NCI-H2171 (cell line): ENCODE data around the gene TSC22D1.
A peak's percentile ranks its signal among the peaks of the same experiment; 100 is the strongest.

Experiments
- DNase-seq: peaks from one replicate; lab custom pipeline; 2025; lab: John Stamatoyannopoulos, UW

The TSC22D1 gene

GRCh38 chr13:44403461-44404056 lies 172.6 kb downstream of the TSC22D1 start:
- DNase-seq = no peak

DNA sequence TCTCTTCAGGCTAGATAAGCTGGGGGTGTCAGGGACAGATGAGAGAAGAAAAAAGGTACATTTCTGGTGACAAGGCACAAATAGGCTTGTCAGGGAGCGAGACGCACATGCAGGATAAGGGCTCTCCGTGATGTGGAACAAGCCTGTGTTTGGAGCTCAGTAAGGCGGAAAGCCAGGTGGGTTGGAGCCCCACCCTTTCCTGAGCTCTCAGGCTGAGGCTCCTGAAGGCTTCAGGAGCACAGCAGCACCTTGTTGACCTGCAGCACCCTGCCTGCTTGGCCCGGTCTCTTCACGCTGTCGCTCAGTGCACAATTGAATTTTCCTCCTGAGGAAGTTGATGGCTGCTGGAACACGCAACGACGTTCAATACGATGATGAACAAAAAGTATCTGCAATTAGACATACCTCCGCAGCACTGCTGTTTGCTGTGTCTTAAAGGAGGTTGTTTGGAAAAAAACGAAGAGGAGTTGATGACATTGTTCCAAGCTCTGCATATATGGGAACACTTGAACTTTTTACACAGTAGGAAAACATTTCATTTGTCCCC lies 173.2 kb downstream of the TSC22D1 start:
- no peak for DNase-seq

- no peak for DNase-seq
These were observed 174.6 kb downstream of the TSC22D1 start for GRCh38 chr13:44401577-44401976.

- no peak for DNase-seq
These were observed 175.4 kb downstream of the TSC22D1 start for GRCh38 chr13:44400736-44401135.

GRCh38 chr13:44399074-44399473 lies 177.1 kb downstream of the TSC22D1 start:
- DNase-seq = peak; percentile 16

GRCh38 chr13:44398606-44399005 lies 177.5 kb downstream of the TSC22D1 start:
- no peak for DNase-seq

GRCh38 chr13:44397766-44398223 lies 178.3 kb downstream of the TSC22D1 start:
- no peak for DNase-seq

DNA sequence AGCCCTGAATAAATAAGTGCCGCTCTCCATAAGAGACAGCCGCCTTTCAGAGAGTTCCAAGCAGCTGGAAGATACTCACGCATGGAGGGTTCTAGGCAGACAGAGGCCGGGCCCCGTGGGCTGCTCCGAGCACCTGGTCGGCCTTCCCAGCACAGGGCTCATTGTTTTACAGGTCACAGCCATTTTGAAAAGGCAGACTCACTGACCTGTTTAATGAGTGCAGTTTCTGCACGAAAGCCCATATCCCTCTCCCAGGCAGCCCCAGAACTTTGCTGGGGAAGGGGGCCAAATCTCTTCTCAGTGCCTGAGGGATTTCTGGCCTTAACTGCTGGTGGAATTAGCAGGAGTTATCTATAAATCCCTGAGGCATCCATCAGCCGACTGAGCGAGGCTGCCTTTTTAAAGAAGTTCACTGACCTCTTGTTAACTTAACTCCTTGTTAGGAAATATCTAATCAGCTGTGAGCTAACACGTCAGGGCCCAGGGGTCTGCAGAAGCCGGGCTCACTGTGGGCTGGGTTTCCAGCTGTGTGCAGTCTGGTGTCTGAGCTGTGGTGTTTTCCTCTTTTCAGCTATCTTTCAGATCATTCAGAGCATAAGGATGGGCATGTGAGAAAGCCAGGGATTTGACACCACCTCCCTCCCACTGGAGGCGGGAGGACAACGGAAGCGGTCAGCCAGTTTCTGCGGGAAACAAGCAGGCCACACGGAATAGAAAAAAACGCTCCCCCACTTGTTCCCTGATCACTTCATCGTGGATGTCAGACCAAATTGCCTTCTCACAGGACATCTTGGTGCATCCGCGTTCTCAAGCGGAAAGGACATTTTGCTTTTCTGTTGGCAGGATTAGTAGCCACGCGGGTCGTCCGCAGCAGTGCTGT lies 179.2 kb downstream of the TSC22D1 start:
- no peak for DNase-seq

- DNase-seq = no peak
These were observed 180.0 kb downstream of the TSC22D1 start for GRCh38 chr13:44395976-44396694.

GRCh38 chr13:44394658-44395057 lies 181.5 kb downstream of the TSC22D1 start:
- no peak for DNase-seq

DNA sequence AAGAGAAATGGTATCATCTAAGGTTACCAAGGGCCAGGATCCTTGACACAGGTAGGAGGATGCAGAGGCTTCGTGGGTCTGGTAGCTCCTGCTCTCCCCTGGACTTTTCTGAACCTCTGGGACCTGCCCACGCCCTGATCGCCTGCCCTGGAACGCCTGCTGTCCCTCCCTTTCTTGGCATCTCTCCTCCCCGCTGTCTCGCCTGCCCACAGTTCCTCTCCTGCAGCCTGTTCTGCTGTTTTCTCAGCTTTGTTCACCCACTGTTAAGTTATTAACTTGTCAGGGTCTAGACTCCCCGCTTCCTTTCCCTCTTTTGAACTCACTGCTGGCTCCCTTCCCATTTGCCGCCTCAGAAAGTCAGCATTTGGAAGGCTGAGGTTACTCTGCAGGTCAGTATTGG lies 182.7 kb downstream of the TSC22D1 start:
- no peak for DNase-seq

GRCh38 chr13:44389876-44390275 lies 186.3 kb downstream of the TSC22D1 start:
- no peak for DNase-seq

DNA sequence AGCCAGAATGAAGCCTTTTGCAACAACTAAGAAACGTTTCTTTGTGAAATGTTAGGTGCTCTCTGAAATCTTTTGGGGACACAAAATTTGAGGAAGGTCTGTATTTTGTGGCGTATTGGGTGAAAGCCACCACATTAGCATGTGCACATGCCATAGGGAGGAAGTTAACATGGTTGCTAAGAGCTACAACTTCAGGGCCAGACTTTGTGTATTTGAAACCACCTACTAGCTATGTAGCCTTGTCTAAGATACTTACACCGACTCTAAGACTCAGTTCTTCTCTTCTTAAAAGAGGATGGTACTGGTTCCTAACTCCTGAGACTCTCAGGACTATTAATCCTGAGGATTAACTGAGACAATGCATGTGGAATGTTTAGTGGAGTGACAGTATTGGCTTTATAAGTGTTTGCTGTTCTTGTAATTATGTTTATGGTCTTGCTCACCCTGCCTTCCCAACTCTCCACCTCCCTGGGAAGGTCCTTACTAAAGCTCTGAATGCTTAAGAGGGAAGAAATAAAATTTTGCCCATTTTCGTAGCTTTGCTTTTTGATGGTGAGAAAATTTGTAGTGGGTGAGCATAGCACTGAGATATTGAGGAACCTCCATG lies 187.0 kb downstream of the TSC22D1 start:
- DNase-seq = no peak

GRCh38 chr13:44388427-44389059 lies 187.6 kb downstream of the TSC22D1 start:
- no peak for DNase-seq

GRCh38 chr13:44386913-44387556 lies 189.1 kb downstream of the TSC22D1 start:
- DNase-seq = no peak

DNA sequence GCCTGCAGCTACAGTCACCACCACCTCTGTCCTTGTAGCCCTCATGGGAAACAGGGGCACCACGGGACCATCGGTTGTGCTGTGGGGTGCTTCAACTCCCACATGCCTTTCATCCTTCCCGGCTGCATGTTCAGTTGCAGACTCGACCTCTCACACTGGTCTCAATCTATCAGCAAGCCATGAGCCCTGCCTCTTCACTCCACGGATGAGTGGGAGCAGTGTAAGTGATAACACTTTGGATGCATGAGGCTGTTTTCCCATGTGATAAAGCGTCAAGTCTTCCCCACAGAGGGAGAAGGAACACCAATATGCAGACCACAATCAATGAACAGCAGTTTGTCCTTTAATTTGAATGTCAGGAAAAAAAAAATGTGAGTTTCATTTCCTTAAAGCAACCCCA lies 190.3 kb downstream of the TSC22D1 start:
- no peak for DNase-seq

DNA sequence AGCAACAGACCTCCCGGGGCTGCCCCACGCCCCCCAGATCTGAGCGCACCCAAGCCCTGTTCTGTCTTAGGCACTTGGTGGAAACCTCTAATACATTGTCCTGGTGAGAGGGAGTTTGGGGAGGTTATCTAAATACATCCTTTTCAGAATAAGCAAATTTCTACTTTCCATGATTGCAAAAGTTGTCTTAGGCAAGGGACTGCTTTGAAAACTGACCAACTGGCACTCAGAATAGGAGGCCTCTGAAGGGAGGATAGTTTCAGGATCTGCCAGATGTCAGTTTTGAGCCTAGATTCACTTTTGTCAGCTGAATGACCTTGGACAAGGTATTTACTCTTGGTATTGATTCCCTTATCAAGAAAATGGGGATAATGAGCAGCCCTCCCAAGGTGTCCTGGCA lies 190.7 kb downstream of the TSC22D1 start:
- no peak for DNase-seq

DNA sequence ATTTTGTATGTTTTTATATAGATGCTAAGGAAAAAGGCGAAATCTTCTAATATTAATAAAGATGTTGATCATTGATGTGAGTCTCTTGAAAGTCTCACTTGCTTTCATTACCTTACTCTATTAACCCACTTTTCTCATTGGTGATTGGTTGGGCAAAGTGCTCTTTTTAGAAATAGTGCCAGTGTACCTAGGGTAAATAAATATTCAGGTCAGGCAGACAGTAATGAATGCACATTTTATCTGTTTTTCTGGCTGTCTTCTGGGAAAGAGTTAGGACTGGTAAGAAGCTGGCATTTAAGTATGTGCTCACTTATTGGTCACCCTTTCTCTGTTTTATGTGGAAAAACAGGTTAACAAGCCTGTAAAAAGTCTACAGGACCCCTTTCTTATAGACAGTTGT lies 191.4 kb downstream of the TSC22D1 start:
- DNase-seq = no peak

- DNase-seq = no peak
These were observed 192.2 kb downstream of the TSC22D1 start for GRCh38 chr13:44383945-44384344.

GRCh38 chr13:44382635-44383145 lies 193.4 kb downstream of the TSC22D1 start:
- no peak for DNase-seq
